HG03108 (cell line): ENCODE measurements around the gene AP4E1.
"Not testable (repeated sequence)": the region's sequence is repeated elsewhere in the genome, so short reads cannot be mapped to it uniquely, and the experiment has no call there.

ENCODE experiments used
- ATAC-seq: cut with Tn5 transposase; IDR thresholded peaks from one replicate; pipeline ENCODE4 v1.9.1; 2021; ENCODE audit warnings: moderate library complexity; ENCODE audit not compliant: unreplicated experiment

Gene AP4E1

DNA sequence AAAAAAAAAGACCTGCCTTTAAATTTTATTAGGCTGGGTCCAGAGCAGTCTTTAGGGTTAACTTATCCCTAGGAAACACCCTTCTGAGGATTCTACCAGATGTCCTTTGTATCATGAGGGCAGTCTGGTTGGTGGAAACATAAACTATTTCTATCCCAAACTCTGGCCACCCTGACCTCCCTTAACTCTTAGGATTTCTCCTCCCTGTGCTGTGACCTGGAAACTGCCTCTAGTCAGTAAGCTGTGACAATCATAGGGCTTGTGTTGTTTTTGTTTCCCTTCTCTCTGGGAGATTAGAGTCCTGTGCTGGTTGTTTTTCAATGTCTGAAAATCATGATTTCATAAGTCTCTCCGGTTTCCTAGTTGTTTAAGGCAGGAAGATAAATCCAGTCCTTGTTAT is 108.1 kb downstream of the AP4E1 start:
- no peak for ATAC-seq

DNA sequence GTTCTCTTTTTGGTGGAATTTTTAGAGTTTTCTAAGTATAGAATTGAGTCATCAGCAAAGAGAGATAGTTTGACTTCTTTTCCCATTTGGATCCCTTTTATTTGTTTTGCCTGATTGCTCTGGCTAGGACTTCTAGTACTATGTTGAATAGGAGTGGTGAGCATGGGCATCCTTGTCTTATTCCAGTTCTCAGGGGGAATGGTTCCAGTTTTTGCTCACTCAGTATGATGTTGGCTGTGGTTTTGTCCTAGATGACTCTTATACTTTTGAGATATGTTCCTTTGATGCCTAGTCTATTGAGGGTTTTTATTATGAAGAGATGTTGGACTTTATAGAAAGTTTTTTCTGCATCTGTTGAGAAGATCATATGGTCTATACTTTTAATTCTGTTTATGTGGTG is 113.7 kb downstream of the AP4E1 start:
- ATAC-seq: no peak

GRCh38 chr15:51023499-51023898 is 115.0 kb downstream of the AP4E1 start:
- ATAC-seq: no peak

DNA sequence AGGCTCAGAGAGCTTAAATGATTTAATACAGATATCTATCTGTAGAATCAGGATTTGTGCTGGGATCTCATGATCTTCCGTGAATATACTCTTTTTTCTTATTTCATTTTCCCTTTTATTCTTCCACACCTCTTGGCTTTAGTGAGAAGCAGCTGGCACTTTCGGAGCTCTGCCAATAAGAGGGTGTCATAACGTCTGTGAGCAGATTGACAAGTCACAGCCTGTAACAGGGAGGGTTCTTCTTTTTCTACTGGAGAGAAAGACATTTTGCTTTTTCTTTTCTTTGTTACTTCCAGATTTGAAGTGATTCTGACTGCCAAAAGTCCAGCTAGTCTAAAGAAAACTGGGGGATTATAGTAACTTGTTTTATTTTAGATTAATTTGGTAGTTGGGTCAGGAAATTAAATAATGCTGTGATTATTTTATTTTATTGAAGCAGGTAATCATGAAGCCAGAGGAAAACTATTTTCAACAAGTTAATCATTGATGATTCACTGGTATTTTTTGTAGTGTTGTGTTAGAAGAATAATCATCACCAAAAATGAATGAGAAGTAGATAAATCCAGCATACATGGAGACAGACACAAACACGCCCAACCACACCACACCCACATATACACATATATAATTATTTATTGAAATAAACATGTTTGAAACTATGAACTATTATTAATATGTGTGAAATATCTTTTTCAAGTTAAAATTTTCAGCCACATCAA is 116.4 kb downstream of the AP4E1 start:
- no peak for ATAC-seq

DNA sequence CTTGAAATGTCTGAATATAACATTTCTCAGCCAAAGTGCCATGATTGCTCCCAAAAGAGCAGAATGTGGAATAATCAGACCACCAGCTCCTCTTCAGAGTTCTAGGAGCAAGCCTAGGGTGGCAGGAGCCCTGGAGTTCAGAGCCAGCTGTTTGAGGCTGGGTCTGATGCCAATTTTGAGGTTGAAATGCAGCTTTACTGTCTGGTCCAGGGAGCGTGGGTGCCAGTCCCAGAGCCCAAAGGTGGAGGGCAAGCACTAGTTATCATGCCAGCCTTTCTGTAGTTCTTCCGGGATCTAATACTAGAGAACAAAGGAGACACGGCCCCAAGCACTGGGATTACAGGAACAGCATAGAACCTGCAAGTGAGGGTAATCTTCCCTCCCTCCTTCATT is 117.0 kb downstream of the AP4E1 start:
- ATAC-seq: no peak

DNA sequence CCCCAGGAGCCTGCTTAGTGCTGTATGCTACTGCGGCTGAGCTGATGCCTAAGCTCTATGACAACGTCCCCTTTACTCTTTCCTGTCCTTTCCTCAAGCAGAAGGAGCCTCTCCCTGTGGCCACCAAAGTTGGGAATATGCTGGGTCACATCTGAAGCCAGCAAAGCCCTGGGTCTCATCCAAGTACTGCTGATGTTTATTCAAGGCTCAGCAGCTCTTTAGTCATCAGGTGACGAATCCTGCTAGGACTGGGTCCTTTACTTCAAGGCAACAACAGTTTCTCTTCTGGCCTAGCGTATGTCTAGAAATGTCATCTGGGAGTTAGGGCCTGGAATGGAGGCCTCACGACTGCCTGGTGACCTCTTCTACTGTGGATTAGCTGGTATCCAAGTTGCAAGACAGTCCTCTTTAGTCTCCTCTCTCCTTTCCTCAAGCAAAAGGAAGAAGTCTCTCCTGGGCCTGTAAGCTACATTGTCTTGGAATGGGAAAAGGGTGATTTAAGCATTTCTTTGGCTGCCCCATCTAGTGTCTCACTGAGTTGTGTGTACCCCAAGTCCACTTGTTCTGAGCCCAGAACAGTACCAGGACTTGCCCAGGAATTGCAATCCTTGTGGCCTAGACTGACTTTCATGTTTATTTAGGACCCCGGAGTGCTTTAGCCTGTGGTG is 122.3 kb downstream of the AP4E1 start:
- ATAC-seq: no peak

DNA sequence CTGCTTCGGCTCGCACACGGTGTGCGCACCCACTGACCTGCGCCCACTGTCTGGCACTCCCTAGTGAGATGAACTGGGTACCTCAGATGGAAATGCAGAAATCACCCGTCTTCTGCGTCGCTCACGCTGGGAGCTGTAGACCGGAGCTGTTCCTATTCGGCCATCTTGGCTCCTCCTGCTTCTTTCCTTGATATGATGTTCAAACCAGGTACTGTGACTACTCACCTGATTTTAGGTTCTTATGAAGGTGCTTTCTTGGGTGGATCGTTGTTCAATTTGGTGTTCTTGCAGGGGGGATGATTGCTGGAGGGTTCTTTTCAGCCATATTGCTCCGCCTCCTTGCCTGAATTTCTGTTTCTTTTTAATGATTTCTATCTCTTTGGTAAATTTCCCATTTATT is 129.0 kb downstream of the AP4E1 start:
- ATAC-seq: not testable (repeated sequence)

DNA sequence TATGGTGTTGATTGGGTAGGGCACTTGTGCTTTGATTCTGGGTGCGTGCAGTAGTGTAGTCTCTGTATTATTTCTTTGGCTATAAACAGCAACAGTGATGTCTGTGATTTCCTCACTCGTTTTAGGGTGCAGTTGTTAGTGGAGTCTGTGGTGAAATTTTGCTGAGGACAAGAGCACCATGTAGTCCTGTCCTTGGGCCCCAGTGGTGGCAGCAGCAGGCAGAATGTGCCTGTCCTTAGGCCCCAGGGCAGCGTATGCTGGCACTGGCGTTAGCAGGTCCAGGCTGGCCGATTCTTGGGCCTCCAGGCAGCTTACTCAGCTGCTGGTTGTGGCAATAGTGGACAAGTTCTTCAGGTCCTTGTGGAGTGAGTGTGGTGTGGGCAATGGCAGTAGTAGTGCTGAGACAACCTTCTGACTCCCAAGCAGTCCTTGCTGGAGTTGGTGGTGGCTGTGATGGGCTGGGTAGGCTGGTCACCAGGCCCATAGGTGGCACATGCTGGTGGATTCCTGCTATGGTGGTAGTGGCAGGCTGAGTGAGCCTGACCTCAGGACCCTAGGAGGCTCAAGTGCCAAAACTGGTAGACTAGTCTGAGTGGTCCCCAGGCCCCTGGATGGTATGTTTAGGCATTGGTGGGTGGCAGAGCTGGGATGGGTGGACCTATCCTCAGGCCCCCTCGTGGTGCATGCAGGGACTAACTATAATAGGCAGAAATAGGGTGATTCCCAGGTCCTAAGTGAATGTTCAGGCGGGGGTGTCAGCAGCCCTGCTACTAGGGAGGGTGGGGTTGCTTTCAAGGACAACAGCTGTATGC is 129.9 kb downstream of the AP4E1 start:
- no peak for ATAC-seq

DNA sequence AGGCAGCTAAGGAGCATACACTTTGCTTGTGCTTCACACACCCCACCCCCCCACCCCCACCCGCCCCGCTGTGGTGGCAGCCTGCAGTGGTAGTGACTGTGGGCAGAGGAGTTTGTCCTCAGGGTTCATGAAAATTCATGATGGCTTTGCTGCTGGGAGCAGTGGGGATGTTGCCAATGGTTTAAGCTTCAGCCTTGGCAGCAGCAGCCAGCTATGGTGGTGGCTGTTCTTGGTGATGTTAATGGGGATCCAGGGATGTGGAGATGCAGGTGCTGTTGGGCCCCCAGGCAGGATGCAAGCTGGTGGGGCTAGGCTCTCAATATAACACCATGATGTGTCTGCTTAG is 130.5 kb downstream of the AP4E1 start:
- ATAC-seq: no peak

DNA sequence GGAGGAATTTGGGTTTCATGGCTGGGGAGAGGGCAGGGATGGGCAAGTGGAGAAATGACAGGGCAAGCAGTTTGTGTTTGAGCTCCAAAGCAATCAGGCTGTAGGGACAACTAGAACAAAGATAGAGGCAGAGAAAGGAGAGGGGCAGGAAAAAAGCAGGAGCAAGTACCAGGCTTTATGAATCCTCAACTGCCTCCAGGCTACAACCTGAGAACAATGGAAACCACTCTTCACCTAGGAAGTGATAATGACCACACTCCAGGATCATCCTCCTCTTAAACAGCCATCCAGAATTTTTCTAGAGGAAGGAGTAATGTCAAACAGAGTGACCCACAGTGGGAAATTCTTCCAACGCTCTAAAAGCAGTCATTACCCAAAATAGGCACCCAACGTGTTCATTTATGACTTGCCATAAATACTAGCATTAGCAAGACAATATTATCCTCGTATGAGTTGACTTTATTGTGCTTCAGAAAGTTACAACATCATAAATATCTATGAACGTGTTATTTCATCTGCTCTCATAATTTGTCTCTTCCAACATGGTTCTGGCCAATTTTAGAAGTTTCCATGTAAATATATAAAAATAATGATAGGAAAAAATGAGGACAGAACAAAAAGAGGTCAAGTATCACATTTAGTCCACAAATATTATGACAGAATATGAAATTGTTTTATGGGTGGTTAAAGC is 135.7 kb downstream of the AP4E1 start:
- ATAC-seq: no peak

DNA sequence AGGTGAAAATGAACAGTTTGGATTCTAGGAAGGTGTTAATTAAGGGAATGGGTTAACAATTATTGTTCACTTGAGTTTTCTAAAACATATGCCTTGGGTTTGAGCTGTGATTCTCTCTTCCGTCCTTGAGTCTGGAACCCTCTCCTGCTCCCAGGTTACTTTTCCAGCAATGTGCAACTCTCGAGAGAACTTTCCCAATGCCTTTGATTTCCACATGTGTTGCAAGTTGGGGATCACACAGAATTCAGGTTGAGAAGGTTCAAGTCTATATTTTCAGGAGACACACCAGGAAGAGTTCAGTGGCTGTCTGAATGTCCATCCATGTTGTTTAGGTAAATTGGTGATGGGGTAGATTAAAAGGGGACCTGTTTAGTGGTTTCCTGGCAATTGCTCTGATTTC is 137.5 kb downstream of the AP4E1 start:
- no peak for ATAC-seq

DNA sequence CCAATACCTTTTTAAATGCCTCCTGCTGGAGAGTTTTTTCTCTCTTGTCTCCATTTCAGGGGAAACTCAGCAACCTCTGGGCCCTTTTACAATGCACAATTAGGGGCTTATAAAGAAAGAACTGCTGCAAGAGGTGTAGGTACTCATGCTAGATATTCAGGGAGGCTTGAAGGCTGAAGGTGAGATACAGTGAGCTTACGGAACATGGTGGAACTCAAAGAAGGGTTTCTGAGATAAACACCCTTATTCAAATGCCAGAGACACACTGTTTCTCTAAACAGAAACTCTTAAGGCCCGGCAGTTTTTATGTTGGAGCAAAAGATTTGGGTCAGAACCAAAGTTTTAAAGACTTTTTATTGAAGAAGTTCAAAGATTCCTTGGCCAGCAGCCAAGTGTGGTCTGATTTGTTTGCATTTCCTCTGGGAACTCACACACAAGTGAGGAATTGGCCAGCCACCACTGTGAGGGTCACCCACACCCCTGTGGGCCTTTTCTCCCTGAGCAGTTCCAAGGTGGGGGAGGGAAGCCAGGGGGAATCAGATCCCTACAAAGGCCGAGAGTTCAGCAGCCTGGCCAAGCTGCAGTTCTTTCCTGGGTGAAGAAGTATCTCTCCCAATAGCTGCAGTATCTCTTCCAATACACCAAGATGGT is 138.4 kb downstream of the AP4E1 start:
- ATAC-seq: no peak

GRCh38 chr15:51048308-51048707 is 139.8 kb downstream of the AP4E1 start:
- no peak for ATAC-seq

DNA sequence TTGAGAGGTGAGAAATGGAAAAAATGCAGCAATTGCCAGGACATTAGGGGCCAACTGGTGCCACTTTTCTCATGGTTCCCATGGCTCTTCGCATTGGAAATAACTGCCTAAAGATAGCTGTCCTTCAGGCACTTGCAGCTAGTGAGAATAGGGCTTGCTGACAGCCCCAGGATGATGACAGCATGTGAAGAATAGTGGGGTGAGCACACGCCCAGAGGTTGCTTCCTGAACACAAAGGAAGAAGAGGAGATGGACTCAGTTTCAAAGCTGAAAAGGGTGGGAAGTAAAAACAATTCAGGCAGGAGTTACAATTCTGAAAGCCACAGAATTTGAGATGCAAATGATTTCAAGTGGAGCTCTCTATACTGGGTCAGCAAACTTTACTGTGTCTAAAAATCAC is 140.6 kb downstream of the AP4E1 start:
- ATAC-seq: no peak

DNA sequence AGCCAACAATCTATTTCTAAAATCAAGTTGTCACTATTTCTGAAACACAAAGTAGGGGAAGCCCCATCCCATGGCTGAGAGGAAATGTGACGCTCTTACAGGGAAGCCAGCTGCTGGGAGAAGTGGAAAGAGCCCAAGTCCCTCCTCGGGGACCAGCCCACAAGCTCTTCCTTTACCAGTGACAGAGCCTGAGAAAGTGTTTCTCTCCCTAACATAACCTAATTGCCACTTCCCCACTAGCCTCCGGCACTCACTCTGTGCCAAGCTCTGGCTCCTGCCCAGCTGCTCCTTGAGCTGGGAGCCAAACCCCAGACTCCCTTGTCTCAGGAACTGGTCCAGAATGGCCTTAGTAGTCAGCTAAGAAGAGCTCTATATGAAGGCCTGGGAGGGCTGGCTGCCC is 143.3 kb downstream of the AP4E1 start:
- ATAC-seq: no peak

GRCh38 chr15:51053571-51053970 is 145.1 kb downstream of the AP4E1 start:
- ATAC-seq: no peak

GRCh38 chr15:51054535-51054934 is 146.1 kb downstream of the AP4E1 start:
- ATAC-seq: no peak
